Activated naive CD8-positive, alpha-beta T cell (primary cell): ENCODE results near the gene ADAM8.

Experiments used
- H3K27ac Mint-ChIP-seq: one replicate; pipeline ENCODE4 v1.8.0; 2021; ENCODE audit warnings: mixed read lengths
- H3K27me3 Mint-ChIP-seq: one replicate; pipeline ENCODE4 v1.8.0; 2021; ENCODE audit warnings: mixed read lengths
- H3K36me3 Mint-ChIP-seq: one replicate; pipeline ENCODE4 v1.8.0; 2021; ENCODE audit warnings: mixed read lengths
- H3K4me1 Mint-ChIP-seq: one replicate; pipeline ENCODE4 v1.8.0; 2021; ENCODE audit warnings: low read depth, mixed read lengths
- H3K4me3 Mint-ChIP-seq: one replicate; pipeline ENCODE4 v1.8.0; 2021; ENCODE audit warnings: mild to moderate bottlenecking, mixed read lengths
- H3K9me3 Mint-ChIP-seq: one replicate; pipeline ENCODE4 v1.8.0; 2021; ENCODE audit warnings: low read depth, mixed read lengths

The ADAM8 gene

DNA sequence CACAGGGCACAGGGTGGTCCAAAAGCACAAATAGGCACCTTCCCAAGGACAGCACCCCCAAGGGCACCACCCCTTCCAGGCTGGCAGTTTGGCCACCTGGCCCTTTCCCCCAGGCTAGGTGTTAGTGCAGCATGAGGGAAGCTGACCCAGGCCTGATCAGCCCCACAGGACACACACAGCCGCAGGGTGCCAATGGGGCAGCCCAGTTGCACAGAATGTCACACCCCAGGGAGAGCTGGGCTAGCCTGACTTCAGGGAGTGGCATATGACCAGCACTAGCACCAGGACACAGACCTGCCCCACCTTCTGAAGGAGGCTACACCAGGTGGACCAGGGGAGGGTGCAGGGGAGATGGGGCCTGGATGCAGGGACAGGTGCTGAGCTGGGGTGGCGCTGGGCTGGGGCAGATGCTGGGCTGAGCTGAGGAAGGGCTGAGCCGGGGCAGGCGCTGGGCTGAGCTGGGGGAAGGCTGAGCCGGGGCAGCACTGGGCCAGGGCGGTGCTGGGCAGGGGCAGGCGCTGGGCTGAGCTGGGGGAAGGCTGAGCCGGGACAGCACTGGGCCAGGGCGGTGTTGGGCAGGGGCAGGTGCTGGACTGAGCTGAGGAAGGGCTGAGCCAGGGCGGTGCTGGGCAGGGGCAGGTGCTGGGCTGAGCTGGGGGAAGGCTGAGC, 3.9 kb upstream of the ADAM8 start:
- no peak overlapping the region for H3K4me3 Mint-ChIP-seq
- no peak overlapping the region for H3K27ac Mint-ChIP-seq
- H3K36me3 Mint-ChIP-seq: no peaks in the 10 kb centered on the region
- no peaks in the 10 kb centered on the region for H3K27me3 Mint-ChIP-seq
- H3K4me1 Mint-ChIP-seq: peaks cover 16% of the 10 kb centered on the region
- no peaks in the 10 kb centered on the region for H3K9me3 Mint-ChIP-seq

DNA sequence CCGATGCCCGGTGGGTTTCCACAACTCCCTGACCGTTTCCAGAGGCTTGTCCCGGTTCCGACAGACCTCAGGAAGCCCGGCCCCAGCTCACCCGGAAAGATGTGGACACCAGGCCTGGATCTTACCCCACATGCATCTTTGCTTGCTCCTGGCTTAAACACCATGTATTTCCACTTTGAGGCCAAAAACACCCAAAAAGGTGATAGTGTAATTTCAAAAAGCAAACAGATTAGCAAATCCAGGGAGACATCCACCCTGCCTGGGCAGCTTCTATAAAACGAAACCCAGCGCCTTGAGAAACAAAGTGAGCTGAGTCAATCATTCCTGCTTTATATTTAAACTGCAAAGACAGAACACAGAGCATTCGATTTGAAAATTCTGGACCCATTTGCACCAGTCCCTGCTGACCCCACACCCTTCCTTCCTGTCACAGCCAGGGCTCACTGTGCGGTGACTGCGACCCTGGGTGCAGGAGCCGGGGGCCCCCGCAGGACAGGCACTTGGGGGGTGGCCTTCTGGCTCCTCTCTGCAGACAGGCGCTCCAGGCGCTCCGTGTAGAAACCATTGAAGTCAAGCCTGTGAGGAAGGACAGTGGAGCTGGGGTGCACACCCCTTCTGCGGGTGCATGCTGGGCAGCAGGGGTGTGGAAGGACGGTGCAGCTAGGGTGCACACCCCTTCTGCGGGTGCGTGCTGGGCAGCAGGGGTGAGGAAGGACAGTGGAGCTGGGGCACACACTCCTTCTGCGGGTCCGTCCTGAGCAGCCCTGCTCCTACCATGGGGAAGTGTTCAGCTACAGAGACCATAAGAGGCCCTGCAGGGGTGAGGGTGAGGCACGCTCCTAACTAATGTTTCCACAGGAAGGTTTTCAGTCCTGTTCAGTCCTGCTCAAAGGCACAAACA, 2.9 kb upstream of the ADAM8 start:
- H3K4me1 Mint-ChIP-seq: peaks cover 17% of the 10 kb centered on the region
- no peaks in the 10 kb centered on the region for H3K36me3 Mint-ChIP-seq
- H3K27ac Mint-ChIP-seq: no peak overlapping the region
- H3K27me3 Mint-ChIP-seq: no peaks in the 10 kb centered on the region
- no peak overlapping the region for H3K4me3 Mint-ChIP-seq
- H3K9me3 Mint-ChIP-seq: no peaks in the 10 kb centered on the region

DNA sequence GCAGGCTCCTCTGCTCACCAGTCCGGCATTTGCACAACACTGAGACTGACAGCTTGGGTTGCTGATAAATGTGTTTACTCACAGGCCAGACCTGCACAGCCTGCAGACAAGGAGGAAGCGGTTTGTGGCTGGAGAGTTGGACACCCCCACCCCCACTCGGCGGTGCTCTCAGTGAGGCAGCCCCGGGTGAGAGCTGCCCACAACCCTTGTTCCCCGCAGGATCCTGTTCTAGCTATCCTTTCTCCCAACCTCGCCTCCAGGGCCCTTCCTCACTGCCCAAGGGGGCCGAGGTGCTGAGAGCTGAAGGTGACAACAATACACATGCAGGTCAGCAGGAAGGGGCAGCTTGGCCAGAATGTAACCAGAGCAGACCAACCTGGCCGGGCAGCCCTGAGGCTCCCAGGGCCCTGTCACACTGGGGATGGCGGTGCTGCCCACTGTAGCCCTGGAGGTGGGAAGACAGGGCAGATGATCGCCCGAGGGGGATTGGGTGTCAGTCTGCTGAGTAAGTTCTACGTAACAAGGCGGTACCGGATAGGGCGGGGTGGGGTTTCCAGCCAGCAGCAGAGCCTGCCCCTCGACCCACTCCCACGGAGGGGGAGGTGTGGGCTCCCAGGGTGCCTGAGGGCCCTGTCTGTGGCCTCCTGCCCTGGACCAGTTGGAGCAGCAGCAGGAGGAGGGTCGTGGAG, 2.1 kb upstream of the ADAM8 start:
- H3K36me3 Mint-ChIP-seq: no peaks in the 10 kb centered on the region
- H3K27ac Mint-ChIP-seq: peak overlapping the region; percentile 50
- peaks cover 17% of the 10 kb centered on the region for H3K4me1 Mint-ChIP-seq
- no peaks in the 10 kb centered on the region for H3K9me3 Mint-ChIP-seq
- H3K27me3 Mint-ChIP-seq: no peaks in the 10 kb centered on the region
- H3K4me3 Mint-ChIP-seq: peak overlapping the region; percentile 63

DNA sequence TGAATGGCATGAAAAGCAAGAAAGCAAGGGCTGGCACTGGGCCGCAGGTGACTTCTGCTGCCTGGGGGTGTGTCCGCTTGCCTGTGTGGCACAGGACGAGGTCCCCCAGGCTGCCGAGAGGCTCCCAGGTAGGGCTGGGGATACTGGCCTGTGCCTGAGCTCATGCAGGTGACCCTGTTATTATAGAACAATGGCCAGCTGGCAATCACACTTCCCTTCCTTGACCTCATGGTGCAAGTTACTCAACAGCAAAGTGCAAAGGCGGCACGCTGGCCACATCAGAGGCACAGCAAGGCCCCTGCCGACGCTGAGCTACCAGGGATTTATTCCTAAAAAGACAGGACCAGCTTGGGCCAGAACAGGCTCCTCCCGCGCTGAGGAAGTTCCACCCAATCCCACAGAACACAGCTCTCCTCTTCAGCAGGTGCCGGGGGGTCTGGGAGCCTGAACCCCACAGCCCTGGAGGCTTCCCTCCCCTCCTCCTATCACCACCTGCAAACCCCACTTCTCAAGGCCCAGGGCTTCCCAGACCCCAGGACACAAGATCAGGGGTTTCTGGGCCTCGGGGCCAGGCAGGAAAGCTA, 1.4 kb upstream of the ADAM8 start:
- H3K36me3 Mint-ChIP-seq: no peaks in the 10 kb centered on the region
- H3K4me3 Mint-ChIP-seq: peak overlapping the region; percentile 63
- H3K9me3 Mint-ChIP-seq: no peaks in the 10 kb centered on the region
- H3K27ac Mint-ChIP-seq: peak overlapping the region; percentile 50
- H3K4me1 Mint-ChIP-seq: peaks cover 17% of the 10 kb centered on the region
- H3K27me3 Mint-ChIP-seq: no peaks in the 10 kb centered on the region

- Mint-ChIP-seq H3K27ac (no peak overlapping the region), H3K4me3 (peak overlapping the region; percentile 46), H3K36me3 (no peaks in the 10 kb centered on the region), H3K4me1 (peaks cover 17% of the 10 kb centered on the region), H3K27me3 (no peaks in the 10 kb centered on the region), H3K9me3 (no peaks in the 10 kb centered on the region)
These were observed 767 bp upstream of the ADAM8 start for GRCh38 chr10:133277277-133277992.

GRCh38 chr10:133276100-133276434, 601 bp downstream of the ADAM8 start:
- Mint-ChIP-seq H3K27me3 (no peaks in the 10 kb centered on the region), H3K4me3 (peak overlapping the region; percentile 88), H3K4me1 (peaks cover 17% of the 10 kb centered on the region), H3K9me3 (no peaks in the 10 kb centered on the region), H3K27ac (peak overlapping the region; percentile 66), H3K36me3 (no peaks in the 10 kb centered on the region)

- Mint-ChIP-seq H3K4me1 (peaks cover 17% of the 10 kb centered on the region), H3K27ac (peak overlapping the region; percentile 66), H3K27me3 (no peaks in the 10 kb centered on the region), H3K9me3 (no peaks in the 10 kb centered on the region), H3K4me3 (peak overlapping the region; percentile 88), H3K36me3 (no peaks in the 10 kb centered on the region)
These were observed 980 bp downstream of the ADAM8 start for GRCh38 chr10:133275684-133276092.

- H3K36me3 Mint-ChIP-seq: no peaks in the 10 kb centered on the region
- no peaks in the 10 kb centered on the region for H3K9me3 Mint-ChIP-seq
- H3K4me3 Mint-ChIP-seq: peak overlapping the region; percentile 88
- peak overlapping the region; percentile 70 for H3K27ac Mint-ChIP-seq
- peaks cover 17% of the 10 kb centered on the region for H3K4me1 Mint-ChIP-seq
- H3K27me3 Mint-ChIP-seq: no peaks in the 10 kb centered on the region
These were observed 1.7 kb downstream of the ADAM8 start for GRCh38 chr10:133274751-133275683.

GRCh38 chr10:133273534-133274143, 3.0 kb downstream of the ADAM8 start:
- no peak overlapping the region for H3K4me3 Mint-ChIP-seq
- no peak overlapping the region for H3K27ac Mint-ChIP-seq
- H3K27me3 Mint-ChIP-seq: no peaks in the 10 kb centered on the region
- peaks cover 16% of the 10 kb centered on the region for H3K4me1 Mint-ChIP-seq
- H3K36me3 Mint-ChIP-seq: no peaks in the 10 kb centered on the region
- no peaks in the 10 kb centered on the region for H3K9me3 Mint-ChIP-seq

- H3K36me3 Mint-ChIP-seq: no peaks in the 10 kb centered on the region
- no peaks in the 10 kb centered on the region for H3K27me3 Mint-ChIP-seq
- H3K27ac Mint-ChIP-seq: no peak overlapping the region
- H3K4me1 Mint-ChIP-seq: peaks cover 9% of the 10 kb centered on the region
- no peaks in the 10 kb centered on the region for H3K9me3 Mint-ChIP-seq
- H3K4me3 Mint-ChIP-seq: no peak overlapping the region
These were observed 3.7 kb downstream of the ADAM8 start for GRCh38 chr10:133272964-133273420.

- Mint-ChIP-seq H3K9me3 (no peaks in the 10 kb centered on the region), H3K27ac (no peak overlapping the region), H3K4me1 (peaks cover 6% of the 10 kb centered on the region), H3K4me3 (no peak overlapping the region), H3K27me3 (no peaks in the 10 kb centered on the region), H3K36me3 (no peaks in the 10 kb centered on the region)
These were observed 4.2 kb downstream of the ADAM8 start for GRCh38 chr10:133272301-133272963.

DNA sequence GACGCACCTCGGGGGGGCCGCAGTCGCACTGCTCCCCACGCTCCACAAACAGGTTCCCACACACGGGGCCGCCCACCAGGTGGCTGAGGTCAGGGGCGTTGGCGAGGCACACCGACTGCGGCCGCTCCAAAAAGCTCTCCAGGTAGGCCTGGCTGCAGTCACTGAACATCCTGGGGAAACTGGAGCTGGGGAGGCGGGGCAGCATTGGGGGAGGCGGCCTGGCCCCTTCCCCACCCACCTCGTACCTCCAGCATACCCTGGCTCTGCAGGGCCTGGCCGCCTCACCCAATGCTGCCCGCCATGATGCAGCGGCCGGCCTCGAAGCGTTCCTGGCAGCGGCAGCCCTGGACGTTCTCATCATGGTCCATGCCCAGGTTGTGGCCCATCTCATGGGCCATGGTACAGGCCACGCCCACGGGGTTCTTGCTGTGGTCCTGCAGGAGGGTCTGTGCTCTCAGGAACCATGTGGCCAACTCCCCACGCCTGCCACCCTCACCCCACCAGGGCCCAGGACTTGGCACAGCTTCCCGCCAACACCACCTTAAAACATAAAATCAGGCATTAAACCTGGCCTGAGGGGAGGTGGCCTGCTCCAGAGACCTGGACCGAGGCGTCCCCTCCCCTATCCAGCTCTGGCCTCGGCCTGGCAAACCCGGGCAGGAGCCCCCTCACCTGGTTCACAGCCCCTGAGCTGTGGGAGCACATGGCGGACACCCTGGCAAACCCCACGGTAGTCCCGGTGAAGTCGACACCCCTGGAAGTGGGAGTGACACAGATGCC, 5.0 kb downstream of the ADAM8 start:
- Mint-ChIP-seq H3K4me3 (no peak overlapping the region), H3K9me3 (no peaks in the 10 kb centered on the region), H3K4me1 (peaks cover 6% of the 10 kb centered on the region), H3K36me3 (no peaks in the 10 kb centered on the region), H3K27me3 (no peaks in the 10 kb centered on the region), H3K27ac (no peak overlapping the region)
